GM12873 (cell line): Measurements from ENCODE around the gene DMKN.

Experiments used
- TF ChIP-seq, protein P1 (sequence below): IDR thresholded peaks from 2 replicates; pipeline ENCODE4 v1.5.1; 2012; ENCODE audit warnings: low read depth, mild to moderate bottlenecking, moderate library complexity, low read length, control low read depth; ENCODE audit not compliant: insufficient read depth; ENCODE audit errors: missing control alignments

The DMKN gene

DNA sequence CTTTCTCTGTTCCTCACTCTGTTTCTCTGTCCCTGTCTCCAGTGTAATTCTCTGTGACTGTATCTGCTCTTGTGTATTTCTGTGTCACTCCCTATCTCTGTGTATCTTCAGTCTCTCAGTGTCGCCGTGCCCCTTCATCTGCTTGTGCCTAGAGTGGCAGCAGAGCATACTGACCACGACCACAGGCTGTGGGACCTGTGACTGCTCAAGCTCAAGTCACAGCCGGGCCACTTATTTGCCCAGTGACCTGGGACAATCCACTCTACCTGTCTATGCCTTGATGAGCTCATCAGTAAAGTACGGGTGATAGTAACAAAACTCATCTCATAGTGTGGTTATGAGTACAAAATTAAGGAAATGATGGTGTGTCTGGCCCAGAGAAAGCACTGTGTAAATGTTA, 40.6 kb upstream of the DMKN start:
- TF ChIP-seq, protein P1, sequence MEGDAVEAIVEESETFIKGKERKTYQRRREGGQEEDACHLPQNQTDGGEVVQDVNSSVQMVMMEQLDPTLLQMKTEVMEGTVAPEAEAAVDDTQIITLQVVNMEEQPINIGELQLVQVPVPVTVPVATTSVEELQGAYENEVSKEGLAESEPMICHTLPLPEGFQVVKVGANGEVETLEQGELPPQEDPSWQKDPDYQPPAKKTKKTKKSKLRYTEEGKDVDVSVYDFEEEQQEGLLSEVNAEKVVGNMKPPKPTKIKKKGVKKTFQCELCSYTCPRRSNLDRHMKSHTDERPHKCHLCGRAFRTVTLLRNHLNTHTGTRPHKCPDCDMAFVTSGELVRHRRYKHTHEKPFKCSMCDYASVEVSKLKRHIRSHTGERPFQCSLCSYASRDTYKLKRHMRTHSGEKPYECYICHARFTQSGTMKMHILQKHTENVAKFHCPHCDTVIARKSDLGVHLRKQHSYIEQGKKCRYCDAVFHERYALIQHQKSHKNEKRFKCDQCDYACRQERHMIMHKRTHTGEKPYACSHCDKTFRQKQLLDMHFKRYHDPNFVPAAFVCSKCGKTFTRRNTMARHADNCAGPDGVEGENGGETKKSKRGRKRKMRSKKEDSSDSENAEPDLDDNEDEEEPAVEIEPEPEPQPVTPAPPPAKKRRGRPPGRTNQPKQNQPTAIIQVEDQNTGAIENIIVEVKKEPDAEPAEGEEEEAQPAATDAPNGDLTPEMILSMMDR, result no peak

DNA sequence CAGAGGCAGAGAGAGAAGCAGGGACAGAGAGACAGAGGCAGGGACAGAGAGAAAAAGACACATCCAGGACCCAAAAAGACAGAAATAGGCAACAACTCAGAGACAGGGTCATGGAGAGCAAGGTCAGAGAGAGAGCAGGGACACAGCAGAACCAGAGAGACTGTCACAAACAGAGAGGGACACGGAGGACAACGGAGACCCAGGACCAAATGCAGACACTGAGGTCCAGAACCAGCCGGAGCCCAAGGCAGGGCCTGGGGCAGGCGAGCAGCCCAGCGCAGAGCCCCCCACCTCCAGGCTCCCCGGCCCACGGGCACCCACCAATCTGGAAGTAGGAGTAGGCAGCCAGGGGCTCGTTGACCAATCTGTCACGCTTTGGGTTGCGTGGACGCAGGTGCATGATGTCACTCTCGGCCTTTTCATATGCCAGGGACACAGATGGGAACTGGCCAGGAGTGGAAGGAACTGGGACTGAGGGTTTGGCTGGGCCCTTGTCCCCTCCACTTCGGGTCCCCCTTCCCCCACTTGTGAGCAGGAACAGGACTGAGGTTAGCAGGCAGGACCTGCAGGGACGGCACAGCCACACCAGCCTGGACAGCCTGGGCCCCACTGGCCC, 40.0 kb upstream of the DMKN start:
- TF ChIP-seq, protein P1, result no peak

DNA sequence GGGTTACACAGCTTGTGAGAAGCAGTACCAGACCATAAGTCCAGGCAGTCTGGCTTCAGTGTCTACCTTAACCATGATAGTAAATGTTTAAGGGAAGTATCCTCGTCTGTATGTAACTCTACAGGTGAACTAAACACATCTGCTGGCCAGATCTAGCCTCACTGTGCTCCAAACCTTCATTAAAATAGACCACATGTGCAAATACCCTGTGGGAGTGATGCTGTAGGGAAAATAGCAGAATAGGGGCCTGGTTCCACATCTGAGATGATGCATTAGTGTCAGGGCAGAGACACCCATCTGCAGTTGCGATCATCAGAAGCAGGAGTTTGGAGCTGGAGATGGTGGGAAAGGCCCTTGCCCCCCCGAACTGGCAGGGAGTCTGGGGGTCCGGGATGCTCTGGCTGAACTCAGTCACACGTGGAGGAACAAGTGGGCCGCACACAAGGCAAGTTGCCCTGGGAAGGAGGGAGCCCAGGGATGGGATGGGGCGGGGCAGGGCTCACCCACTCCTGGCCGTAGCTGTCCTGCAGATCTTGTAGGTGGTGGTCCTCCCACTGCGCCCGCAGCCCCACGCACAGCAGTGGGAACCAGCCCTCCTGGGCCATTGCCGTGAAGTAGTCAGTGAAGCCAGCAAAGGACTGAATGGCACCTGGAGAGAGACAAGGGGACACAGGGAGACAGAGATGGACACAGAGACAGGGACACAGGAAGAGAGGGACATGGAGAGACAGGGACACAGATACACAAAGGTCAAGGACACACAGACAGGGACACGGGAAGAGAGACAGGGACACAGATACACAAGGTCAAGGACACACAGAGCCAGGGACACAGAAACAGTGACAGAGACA, 39.3 kb upstream of the DMKN start:
- TF ChIP-seq, protein P1, result no peak

DNA sequence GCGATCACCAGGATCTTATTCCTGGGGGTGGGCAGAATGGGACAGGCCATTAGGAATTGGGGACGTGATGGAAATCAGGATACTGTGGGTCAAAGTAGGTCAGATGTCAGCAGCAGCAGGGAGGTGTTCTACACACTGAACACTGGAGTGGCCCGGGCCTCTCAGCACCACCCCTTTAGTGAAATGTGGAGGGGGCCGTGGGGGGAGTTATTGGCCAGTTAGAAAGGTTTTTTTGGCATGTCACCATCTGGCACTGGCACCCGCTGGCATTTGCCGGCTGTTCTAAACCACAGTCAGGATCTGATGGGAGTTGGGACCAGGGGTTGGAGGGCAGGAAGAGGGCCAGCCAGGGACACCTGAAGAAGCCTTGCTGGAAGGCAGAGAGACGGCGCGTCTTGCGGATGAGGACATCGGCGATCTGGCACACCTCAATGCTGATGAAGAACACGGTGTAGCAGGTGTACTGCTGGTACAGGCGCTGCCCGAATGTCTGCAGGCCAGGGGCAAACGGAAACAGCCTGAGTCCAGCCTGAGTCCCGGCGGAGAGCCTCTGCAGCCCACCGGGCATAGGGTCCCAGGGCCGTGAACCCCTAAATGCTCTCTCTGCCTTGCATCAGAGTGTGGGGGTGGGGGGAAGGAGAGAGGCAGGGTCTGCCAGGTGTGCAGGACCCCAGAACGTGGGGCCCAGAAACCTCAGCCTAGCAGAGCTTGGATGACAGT, 37.8 kb upstream of the DMKN start:
- TF ChIP-seq, protein P1, result no peak

DNA sequence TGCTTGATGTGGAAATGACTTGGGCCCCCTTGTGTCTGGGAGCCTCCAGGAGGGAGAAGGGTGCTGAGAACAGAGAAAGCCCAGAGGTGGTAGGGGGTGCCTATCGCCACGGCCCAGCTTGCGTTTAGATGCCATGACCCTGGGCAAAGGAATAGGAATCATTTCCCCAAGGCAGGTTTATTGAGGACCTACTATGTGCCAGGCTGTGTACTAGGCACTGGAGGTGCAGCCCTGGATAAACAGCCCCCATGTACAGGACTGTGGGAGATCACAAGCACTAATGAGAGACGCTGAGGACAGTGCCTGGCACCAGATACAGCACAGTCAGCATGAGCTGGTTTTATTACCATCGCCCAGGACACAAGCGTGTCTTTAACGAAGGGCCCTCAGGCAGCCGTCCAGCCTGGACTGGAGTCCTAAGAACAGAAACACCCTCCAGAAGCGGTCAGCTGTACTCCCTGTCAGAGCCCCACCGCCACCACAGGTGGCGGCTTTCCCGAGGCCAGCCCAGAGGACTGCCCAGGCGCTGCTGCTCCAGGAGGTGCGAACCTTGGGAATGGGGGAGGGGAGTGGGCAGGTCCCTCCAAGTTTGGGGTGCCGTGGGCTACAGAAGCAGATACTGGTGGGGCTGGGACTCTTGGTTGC, 36.6 kb upstream of the DMKN start:
- TF ChIP-seq, protein P1, result no peak

DNA sequence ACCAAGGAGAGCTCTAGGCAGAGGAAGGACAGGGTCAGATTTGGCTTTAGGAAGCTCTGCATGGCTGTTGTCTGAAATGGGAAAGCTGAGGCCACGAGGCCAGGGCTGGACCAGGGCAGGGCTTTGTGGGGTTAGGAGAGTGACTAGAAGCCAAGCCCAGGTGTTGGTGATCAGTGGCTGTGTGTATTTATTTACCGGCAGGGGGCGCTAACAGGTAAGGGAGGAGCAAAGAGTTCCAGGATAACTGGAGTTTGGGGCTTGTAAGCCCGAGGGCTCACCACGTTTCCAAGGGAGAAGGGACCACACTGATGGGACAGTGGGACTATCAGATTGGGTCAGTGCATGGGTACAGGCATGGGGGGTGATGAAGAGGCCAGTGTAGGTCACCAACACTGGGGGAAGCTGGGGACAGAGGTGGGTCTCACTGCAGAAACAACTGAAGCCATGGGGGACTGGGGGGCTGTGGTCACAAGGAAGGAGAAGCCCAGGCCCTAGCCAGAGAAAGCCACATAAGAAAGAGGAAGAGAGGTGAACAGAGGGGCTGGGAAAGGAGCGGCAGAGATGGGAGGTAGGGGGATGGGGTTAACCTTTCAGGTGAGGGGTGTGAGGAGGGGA, 35.8 kb upstream of the DMKN start:
- TF ChIP-seq, protein P1, result peak; percentile 82
